ENCODE results near the gene AP1M1. TPM values are rescaled to one million over a fixed set of nuclear protein-coding genes. Genes with fewer than 3 reads are reported as not detected.

AP1M1 gene
- total RNA-seq, 2 experiments from 2014 or later, result 99.0 to 108 TPM

- H3K9me3 Mint-ChIP-seq, result no peaks in the 10 kb centered on the region
- POLR2A ChIA-PET, result interaction anchor here (0.6 to 2.0 kb wide), 6 partner anchors 9 to 347 kb away, joined by 3 to 8 read pairs (median 4); partner anchors contain the start of gene HSH2D
- no peak for ATAC-seq
- H3K4me1 Mint-ChIP-seq (ENCODE audit: low read depth), result peaks cover 36% of the 10 kb centered on the region
- H3K4me3 Mint-ChIP-seq, result peak overlapping the region; percentile 90
- no peak for DNase-seq
- intact Hi-C loops (cut with micrococcal nuclease), result no loop called here
- CTCF ChIA-PET, result interaction anchor here (0.9 to 2.6 kb wide), 6 partner anchors 9 to 220 kb away, joined by 3 to 17 read pairs (median 4); partner anchors contain the start of gene FAM32A
- H3K27ac Mint-ChIP-seq, result peak overlapping the region; percentile 97
- H3K27me3 Mint-ChIP-seq, result no peaks in the 10 kb centered on the region
- H3K36me3 Mint-ChIP-seq (ENCODE audit: low read depth), result peaks cover 24% of the 10 kb centered on the region
- TF ChIP-seq CTCF (IDR thresholded peaks at IDR 0.05), result no peak
These were observed 506 bp upstream of the AP1M1 start for GRCh38 chr19:16197188-16197621.

- H3K36me3 Mint-ChIP-seq (ENCODE audit: low read depth), result peaks cover 32% of the 10 kb centered on the region
- intact Hi-C loops (cut with micrococcal nuclease), result no loop called here
- CTCF ChIA-PET, result interaction anchor here (0.8 to 2.6 kb wide), 8 partner anchors 10 to 219 kb away, joined by 3 to 17 read pairs (median 3); partner anchors contain the start of gene FAM32A
- DNase-seq, result no peak
- H3K4me3 Mint-ChIP-seq, result peak overlapping the region; percentile 90
- peak overlapping the region; percentile 75 for H3K27ac Mint-ChIP-seq
- peaks cover 46% of the 10 kb centered on the region for H3K4me1 Mint-ChIP-seq (ENCODE audit: low read depth)
- TF ChIP-seq CTCF (IDR thresholded peaks at IDR 0.05), result no peak
- no peaks in the 10 kb centered on the region for H3K9me3 Mint-ChIP-seq
- no peaks in the 10 kb centered on the region for H3K27me3 Mint-ChIP-seq
- POLR2A ChIA-PET, result interaction anchor here (0.6 to 2.0 kb wide), 7 partner anchors 8 to 173 kb away, joined by 3 to 8 read pairs (median 3); partner anchors contain the start of gene HSH2D
- no peak for ATAC-seq
These were observed 600 bp downstream of the AP1M1 start for GRCh38 chr19:16198370-16198651.

- ATAC-seq (no peak), DNase-seq (no peak)
- intact Hi-C loops (cut with micrococcal nuclease), result no loop called here
- POLR2A ChIA-PET, result interaction anchor here (1.4 to 2.7 kb wide), 2 partner anchors 9 to 14 kb away, joined by 5 to 9 read pairs; partner anchors contain the start of gene FAM32A
- no peak for TF ChIP-seq CTCF (IDR thresholded peaks at IDR 0.05)
- H3K36me3 Mint-ChIP-seq (ENCODE audit: low read depth), result peaks cover 40% of the 10 kb centered on the region
- peaks cover 54% of the 10 kb centered on the region for H3K4me1 Mint-ChIP-seq (ENCODE audit: low read depth)
- no peaks in the 10 kb centered on the region for H3K9me3 Mint-ChIP-seq
- H3K27me3 Mint-ChIP-seq, result no peaks in the 10 kb centered on the region
- CTCF ChIA-PET, result interaction anchor here (1.7 kb wide), 1 partner anchor 184 kb away, joined by 5 read pairs; no protein-coding TSS in a partner anchor
- peak overlapping the region; percentile 90 for H3K4me3 Mint-ChIP-seq
- peak overlapping the region; percentile 78 for H3K27ac Mint-ChIP-seq
These were observed 1.7 kb downstream of the AP1M1 start for GRCh38 chr19:16199275-16199932.

GRCh38 chr19:16200038-16201010 is 2.6 kb downstream of the AP1M1 start:
- peak overlapping the region; percentile 78 for H3K27ac Mint-ChIP-seq
- no peaks in the 10 kb centered on the region for H3K9me3 Mint-ChIP-seq
- H3K4me1 Mint-ChIP-seq (ENCODE audit: low read depth), result peaks cover 54% of the 10 kb centered on the region
- intact Hi-C loops (cut with micrococcal nuclease), result no loop called here
- peak overlapping the region; percentile 57 for H3K4me3 Mint-ChIP-seq
- H3K36me3 Mint-ChIP-seq (ENCODE audit: low read depth), result peaks cover 40% of the 10 kb centered on the region
- no peak for ATAC-seq
- ChIA-PET POLR2A (interaction anchor here (2.7 kb wide), 1 partner anchor 15 kb away, joined by 9 read pairs; the partner anchor contains the start of gene FAM32A), CTCF (interaction anchor here (1.7 kb wide), 1 partner anchor 183 kb away, joined by 5 read pairs; no protein-coding TSS in a partner anchor)
- H3K27me3 Mint-ChIP-seq, result no peaks in the 10 kb centered on the region
- no peak for TF ChIP-seq CTCF (IDR thresholded peaks at IDR 0.05)
- peak; percentile 44 for DNase-seq
